Keratinocyte (primary cell): ENCODE data around the gene BOK. TPM values are rescaled to one million over a fixed set of nuclear protein-coding genes. Genes with fewer than 3 reads are reported as not detected.
A peak's percentile ranks its signal among the peaks of the same experiment; 100 is the strongest.

ENCODE experiments used
- DNase-seq: peaks from one replicate; pipeline ENCODE4 v3.0.0-alpha.2; 2011; ENCODE audit warnings: low read depth, missing footprints, low spot score
- FAIRE-seq: peaks from 2 replicates; lab custom pipeline; 2011; peaks lifted over from hg19 to GRCh38; lab: Jason Lieb, UNC
- H2AFZ ChIP-seq: 2 replicates; pipeline ENCODE4 v1.6.0; 2012; ENCODE audit warnings: low read length, control low read depth, inconsistent platforms; ENCODE audit not compliant: control insufficient read depth
- H3K27ac ChIP-seq: 2 replicates; pipeline ENCODE4 v1.5.1; 2011; ENCODE audit warnings: low read length; ENCODE audit not compliant: control insufficient read depth, insufficient read depth
- H3K27me3 ChIP-seq: 3 replicates; pipeline ENCODE4 v1.6.0; 2011; ENCODE audit warnings: low read length; ENCODE audit not compliant: control insufficient read depth, insufficient read depth; ENCODE audit errors: extremely low read depth
- H3K36me3 ChIP-seq, 2 experiments: 2 replicates in 1 of 2; 3 replicates in 1 of 2; pipeline ENCODE4 v1.5.1; 2011; ENCODE audit warnings: low read length in 2 of 2, mild to moderate bottlenecking in 1 of 2; ENCODE audit not compliant: control insufficient read depth in 2 of 2, insufficient read depth in 2 of 2; ENCODE audit errors: extremely low read depth in 1 of 2
- H3K4me1 ChIP-seq: 3 replicates; pipeline ENCODE4 v1.5.1; 2011; ENCODE audit warnings: low read length; ENCODE audit not compliant: control insufficient read depth, insufficient read depth; ENCODE audit errors: extremely low read depth
- H3K4me2 ChIP-seq: 3 replicates; pipeline ENCODE4 v1.6.0; 2011; ENCODE audit warnings: low read depth, low read length; ENCODE audit not compliant: control insufficient read depth, insufficient read depth; ENCODE audit errors: extremely low read depth
- H3K4me3 ChIP-seq, 3 experiments: fragments of 200-600 bp in 1 of 3; sonication (generic) in 1 of 3; 2 replicates in 2 of 3; 3 replicates in 1 of 3; pipeline ENCODE4 v1.5.1; 2011 to 2016; ENCODE audit warnings: low read length in 3 of 3, mild to moderate bottlenecking in 3 of 3, control low read depth in 2 of 3, inconsistent platforms in 1 of 3, low read depth in 1 of 3, mixed read lengths in 1 of 3, mixed run types in 1 of 3, moderate library complexity in 1 of 3; ENCODE audit not compliant: control insufficient read depth in 2 of 3, insufficient read depth in 2 of 3; ENCODE audit errors: extremely low read depth in 1 of 3
- H3K79me2 ChIP-seq: 2 replicates; pipeline ENCODE4 v1.6.0; 2012; ENCODE audit warnings: low read length; ENCODE audit not compliant: control insufficient read depth, insufficient read depth
- H3K9ac ChIP-seq: 3 replicates; pipeline ENCODE4 v1.6.0; 2011; ENCODE audit warnings: low read length; ENCODE audit not compliant: control insufficient read depth, insufficient read depth; ENCODE audit errors: extremely low read depth
- H3K9me1 ChIP-seq: 3 replicates; pipeline ENCODE4 v1.6.0; 2011; ENCODE audit warnings: low read length; ENCODE audit not compliant: control insufficient read depth, insufficient read depth; ENCODE audit errors: extremely low read depth
- H3K9me3 ChIP-seq: 2 replicates; pipeline ENCODE4 v1.5.1; 2012; ENCODE audit warnings: low read depth, low read length; ENCODE audit not compliant: control insufficient read depth
- H4K20me1 ChIP-seq: 3 replicates; pipeline ENCODE4 v1.6.0; 2011; ENCODE audit warnings: low read length; ENCODE audit not compliant: control insufficient read depth, insufficient read depth; ENCODE audit errors: extremely low read depth
- EZH2 ChIP-seq: IDR thresholded peaks from one replicate; pipeline ENCODE4 v1.6.1; 2012; ENCODE audit warnings: inconsistent platforms, mild to moderate bottlenecking, low read length, moderate library complexity
- dilution Hi-C: fragments of 300-500 bp; cut with MboI; formaldehyde crosslinking; loops from one replicate; pipeline ENCODE4 v1.7.0; 2020; ENCODE audit warnings: low sequenced_read_pairs; ENCODE audit not compliant: extremely low pct_ligation_motif_present
- polyA plus RNA-seq, 5 experiments: library from polyadenylated mRNA; depleted of rRNA in 3 of 5; stranded (reverse) in 3 of 5; stranded (forward) in 1 of 5; unstranded in 1 of 5; fragments of >200 nt; gene quantifications; 1 replicate in 1 of 5; 2 replicates in 3 of 5; 3 replicates in 1 of 5; pipeline versions ENCODE4 v1.2.1 to v1.2.3, GENCODE V29; 2011 to 2012; ENCODE audit warnings: missing spikeins in 2 of 5, low read depth in 1 of 5, low replicate concordance in 1 of 5
- TF ChIP-seq, protein P1 (sequence below), 3 experiments: IDR thresholded peaks in 1 of 3; conservative IDR thresholded peaks in 1 of 3; optimal IDR thresholded peaks in 1 of 3; 2 replicates in 2 of 3; 3 replicates in 1 of 3; pipeline versions ENCODE3 to v1.5.1; 2011; ENCODE audit warnings: low read length in 3 of 3, mild to moderate bottlenecking in 3 of 3, moderate library complexity in 2 of 3, control low read depth in 1 of 3, inconsistent platforms in 1 of 3; ENCODE audit not compliant: insufficient read depth in 2 of 3; ENCODE audit errors: extremely low read depth in 1 of 3

The BOK gene
- polyA plus RNA-seq, 1 donor (not counting 4 experiments of a cell fraction or from before 2014, with no cell fraction given): 15.4 TPM

DNA sequence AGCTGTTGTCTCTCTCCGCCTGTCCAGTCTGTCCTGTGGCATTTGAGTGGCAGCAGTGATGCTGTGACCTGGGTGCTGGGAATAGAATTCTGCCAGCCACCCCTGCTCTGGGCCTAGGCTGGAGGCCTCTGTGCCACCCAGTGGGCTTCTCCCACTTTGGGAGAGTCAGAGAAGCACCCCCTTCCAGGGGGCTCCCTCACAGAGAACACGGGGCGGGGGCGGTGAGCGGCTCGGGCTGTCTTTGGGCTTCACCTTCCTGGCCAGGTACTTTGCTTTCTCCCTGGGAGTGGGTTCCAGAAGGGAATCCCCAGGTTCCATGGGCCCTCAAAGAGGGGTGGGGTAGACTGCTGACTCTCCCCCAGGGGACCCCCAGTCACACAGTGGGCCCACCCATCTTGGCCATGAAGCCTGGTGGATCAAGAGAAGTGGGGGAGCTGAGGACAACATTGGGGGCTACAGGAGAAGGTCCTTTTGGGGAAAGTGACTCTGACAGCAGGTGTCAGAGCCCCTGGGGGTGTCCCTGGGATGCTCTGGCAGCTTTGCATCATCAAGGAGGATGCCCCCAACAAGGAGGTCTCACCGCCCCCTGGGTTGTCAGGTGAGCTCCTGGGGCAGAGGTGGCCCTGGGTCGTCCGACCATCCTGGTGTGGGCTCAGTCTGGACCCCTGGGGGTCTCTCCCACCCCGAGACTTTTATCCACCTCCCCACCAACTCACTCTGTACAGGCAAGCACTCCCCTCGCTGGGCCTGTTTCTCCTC, 18.8 kb upstream of the BOK start:
- peaks cover 10% of the 10 kb centered on the region for H3K4me1 ChIP-seq
- peaks cover 15% of the 10 kb centered on the region for H3K27me3 ChIP-seq
- H3K9me3 ChIP-seq: no peaks in the 10 kb centered on the region
- H2AFZ ChIP-seq: no peak overlapping the region
- H3K4me3 ChIP-seq: no peak overlapping the region
- H3K79me2 ChIP-seq: no peaks in the 10 kb centered on the region
- no peaks in the 10 kb centered on the region for H3K36me3 ChIP-seq
- dilution Hi-C loops: no loop called here
- H3K4me2 ChIP-seq: no peak overlapping the region
- no peak overlapping the region for H3K9ac ChIP-seq
- no peak for TF ChIP-seq EZH2
- TF ChIP-seq, protein P1, sequence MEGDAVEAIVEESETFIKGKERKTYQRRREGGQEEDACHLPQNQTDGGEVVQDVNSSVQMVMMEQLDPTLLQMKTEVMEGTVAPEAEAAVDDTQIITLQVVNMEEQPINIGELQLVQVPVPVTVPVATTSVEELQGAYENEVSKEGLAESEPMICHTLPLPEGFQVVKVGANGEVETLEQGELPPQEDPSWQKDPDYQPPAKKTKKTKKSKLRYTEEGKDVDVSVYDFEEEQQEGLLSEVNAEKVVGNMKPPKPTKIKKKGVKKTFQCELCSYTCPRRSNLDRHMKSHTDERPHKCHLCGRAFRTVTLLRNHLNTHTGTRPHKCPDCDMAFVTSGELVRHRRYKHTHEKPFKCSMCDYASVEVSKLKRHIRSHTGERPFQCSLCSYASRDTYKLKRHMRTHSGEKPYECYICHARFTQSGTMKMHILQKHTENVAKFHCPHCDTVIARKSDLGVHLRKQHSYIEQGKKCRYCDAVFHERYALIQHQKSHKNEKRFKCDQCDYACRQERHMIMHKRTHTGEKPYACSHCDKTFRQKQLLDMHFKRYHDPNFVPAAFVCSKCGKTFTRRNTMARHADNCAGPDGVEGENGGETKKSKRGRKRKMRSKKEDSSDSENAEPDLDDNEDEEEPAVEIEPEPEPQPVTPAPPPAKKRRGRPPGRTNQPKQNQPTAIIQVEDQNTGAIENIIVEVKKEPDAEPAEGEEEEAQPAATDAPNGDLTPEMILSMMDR (optimal IDR thresholded peaks at IDR 0.05 in 1 of 3, IDR thresholded peaks at IDR 0.05 in 1 of 3, conservative IDR thresholded peaks at IDR 0.05 in 1 of 3; ENCODE audit: extremely low read depth in 1 of 3, insufficient read depth in 2 of 3, low read length in 3 of 3): no peak
- H3K27ac ChIP-seq: no peak overlapping the region
- H3K9me1 ChIP-seq: no peaks in the 10 kb centered on the region
- FAIRE-seq (no peak), DNase-seq (no peak)
- H4K20me1 ChIP-seq: no peaks in the 10 kb centered on the region

DNA sequence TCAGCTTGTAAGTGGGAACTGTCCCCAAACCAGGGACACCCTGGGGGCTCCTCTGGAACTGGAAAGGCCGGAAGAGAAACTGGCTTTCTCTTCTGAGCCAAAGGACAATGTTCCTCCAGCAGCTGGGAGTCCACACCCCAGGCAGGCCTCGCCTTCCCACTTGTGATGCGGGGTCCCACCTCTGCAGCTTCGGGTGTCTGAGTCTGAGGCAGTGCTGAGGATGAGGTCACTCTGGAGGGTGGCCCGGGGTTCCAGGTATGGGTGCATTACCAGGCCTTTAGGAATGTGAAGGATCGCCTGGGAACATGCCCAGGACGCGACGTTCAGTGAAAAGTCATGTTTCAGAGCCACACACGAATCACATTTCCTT, 18.2 kb upstream of the BOK start:
- peaks cover 10% of the 10 kb centered on the region for H3K4me1 ChIP-seq
- no peaks in the 10 kb centered on the region for H3K9me1 ChIP-seq
- no peaks in the 10 kb centered on the region for H3K9me3 ChIP-seq
- H3K4me2 ChIP-seq: peak overlapping the region; percentile 95
- TF ChIP-seq, protein P1 (optimal IDR thresholded peaks at IDR 0.05 in 1 of 3, IDR thresholded peaks at IDR 0.05 in 1 of 3, conservative IDR thresholded peaks at IDR 0.05 in 1 of 3; ENCODE audit: extremely low read depth in 1 of 3, insufficient read depth in 2 of 3, low read length in 3 of 3): no peak
- TF ChIP-seq EZH2: no peak
- no peaks in the 10 kb centered on the region for H4K20me1 ChIP-seq
- FAIRE-seq: peak; percentile 60
- no peaks in the 10 kb centered on the region for H3K79me2 ChIP-seq
- dilution Hi-C loops: no loop called here
- peak overlapping the region; percentile 73 for H2AFZ ChIP-seq
- peak overlapping the region; percentile 56 for H3K9ac ChIP-seq
- H3K27ac ChIP-seq: peak overlapping the region; percentile 40
- H3K27me3 ChIP-seq: peaks cover 15% of the 10 kb centered on the region
- peak overlapping the region; percentile 37 to 74 (median 65) for H3K4me3 ChIP-seq
- no peak for DNase-seq
- H3K36me3 ChIP-seq: no peaks in the 10 kb centered on the region
